HUES48 (cell line): ENCODE measurements around the gene CIC.

Source experiments
- H3K27ac ChIP-seq: one replicate; pipeline ENCODE4 v1.7.0; 2013; ENCODE audit warnings: low read depth, low read length, inconsistent platforms
- H3K27me3 ChIP-seq: 2 replicates; pipeline ENCODE4 v1.6.1; 2013; ENCODE audit warnings: mild to moderate bottlenecking, low read length; ENCODE audit not compliant: control insufficient read depth, insufficient read depth
- H3K36me3 ChIP-seq: 2 replicates; pipeline ENCODE4 v1.6.1; 2013; ENCODE audit warnings: low read length; ENCODE audit not compliant: control insufficient read depth, insufficient read depth
- H3K4me1 ChIP-seq: 2 replicates; pipeline ENCODE4 v1.6.1; 2013; ENCODE audit warnings: mild to moderate bottlenecking, low read length; ENCODE audit not compliant: control insufficient read depth, insufficient read depth
- H3K4me3 ChIP-seq: 2 replicates; pipeline ENCODE4 v1.5.1; 2013; ENCODE audit warnings: mild to moderate bottlenecking, low read depth, low read length
- H3K9ac ChIP-seq: 2 replicates; pipeline ENCODE4 v1.6.1; 2013; ENCODE audit warnings: mild to moderate bottlenecking, low read depth, low read length, moderate library complexity
- H3K9me3 ChIP-seq: 2 replicates; pipeline ENCODE4 v1.6.1; 2013; ENCODE audit warnings: low read length; ENCODE audit not compliant: control insufficient read depth, insufficient read depth

CIC gene

DNA sequence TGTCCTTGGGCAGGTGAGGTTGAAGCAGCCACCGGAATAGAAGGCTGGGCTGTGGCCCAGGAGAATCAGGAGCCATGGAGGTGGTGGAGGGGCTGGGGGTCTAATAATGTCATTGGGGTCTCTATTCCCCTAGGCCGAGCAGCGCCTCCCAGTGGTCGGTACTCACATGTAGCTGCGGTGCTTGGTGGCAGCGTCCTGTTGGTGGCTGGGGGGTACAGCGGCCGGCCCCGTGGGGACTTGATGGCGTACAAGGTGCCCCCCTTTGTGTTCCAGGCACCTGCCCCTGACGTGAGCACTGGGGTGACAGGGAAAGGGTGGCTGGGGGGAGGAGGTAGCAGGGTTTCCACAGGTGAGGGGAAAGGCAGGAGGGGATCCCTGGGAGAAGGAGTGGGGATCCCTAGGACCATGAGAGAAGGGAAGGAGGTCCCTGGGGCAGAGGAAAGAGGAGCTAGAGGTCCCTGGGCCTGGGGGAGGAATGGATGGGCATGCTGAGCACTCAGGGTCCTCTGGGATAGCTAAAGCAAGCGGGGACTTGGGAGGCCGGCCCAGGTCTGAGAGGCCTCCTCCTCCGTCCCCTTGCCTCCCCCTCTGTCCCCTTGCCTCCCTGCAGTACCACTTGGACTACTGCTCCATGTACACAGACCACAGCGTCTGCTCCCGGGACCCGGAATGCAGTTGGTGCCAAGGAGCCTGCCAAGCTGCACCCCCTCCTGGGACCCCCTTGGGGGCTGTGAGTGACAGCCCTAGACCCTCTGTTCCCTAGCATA is 74.5 kb downstream of the CIC start:
- no peak overlapping the region for H3K4me3 ChIP-seq
- no peaks in the 10 kb centered on the region for H3K9me3 ChIP-seq
- no peaks in the 10 kb centered on the region for H3K4me1 ChIP-seq
- peaks cover 20% of the 10 kb centered on the region for H3K36me3 ChIP-seq
- H3K9ac ChIP-seq, result no peak overlapping the region
- no peaks in the 10 kb centered on the region for H3K27me3 ChIP-seq
- H3K27ac ChIP-seq, result no peak overlapping the region

DNA sequence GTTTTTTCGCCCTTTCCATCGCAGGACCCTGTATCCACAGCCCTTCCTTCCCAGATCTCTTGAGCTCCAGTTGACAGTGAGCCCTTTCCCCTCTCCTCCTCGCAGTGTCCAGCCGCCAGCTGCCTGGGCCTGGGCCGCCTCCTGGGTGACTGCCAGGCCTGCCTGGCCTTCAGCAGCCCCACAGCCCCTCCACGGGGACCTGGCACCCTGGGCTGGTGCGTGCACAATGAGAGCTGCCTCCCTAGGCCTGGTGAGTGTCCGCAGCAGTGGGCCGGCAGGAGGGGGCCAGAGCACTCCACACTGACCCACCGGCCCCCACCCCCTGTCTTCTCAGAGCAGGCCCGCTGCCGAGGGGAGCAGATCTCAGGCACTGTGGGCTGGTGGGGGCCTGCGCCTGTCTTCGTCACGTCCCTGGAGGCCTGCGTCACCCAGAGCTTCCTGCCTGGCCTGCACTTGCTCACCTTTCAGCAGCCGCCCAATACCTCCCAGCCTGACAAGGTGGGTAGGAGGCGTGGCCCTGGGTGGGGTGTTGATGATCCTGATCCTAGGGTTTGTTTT is 75.4 kb downstream of the CIC start:
- no peaks in the 10 kb centered on the region for H3K4me1 ChIP-seq
- peaks cover 20% of the 10 kb centered on the region for H3K36me3 ChIP-seq
- no peaks in the 10 kb centered on the region for H3K27me3 ChIP-seq
- no peak overlapping the region for H3K27ac ChIP-seq
- no peak overlapping the region for H3K9ac ChIP-seq
- no peaks in the 10 kb centered on the region for H3K9me3 ChIP-seq
- H3K4me3 ChIP-seq, result no peak overlapping the region
